ENCODE measurements around the gene AGPAT4.

Gene AGPAT4

DNA sequence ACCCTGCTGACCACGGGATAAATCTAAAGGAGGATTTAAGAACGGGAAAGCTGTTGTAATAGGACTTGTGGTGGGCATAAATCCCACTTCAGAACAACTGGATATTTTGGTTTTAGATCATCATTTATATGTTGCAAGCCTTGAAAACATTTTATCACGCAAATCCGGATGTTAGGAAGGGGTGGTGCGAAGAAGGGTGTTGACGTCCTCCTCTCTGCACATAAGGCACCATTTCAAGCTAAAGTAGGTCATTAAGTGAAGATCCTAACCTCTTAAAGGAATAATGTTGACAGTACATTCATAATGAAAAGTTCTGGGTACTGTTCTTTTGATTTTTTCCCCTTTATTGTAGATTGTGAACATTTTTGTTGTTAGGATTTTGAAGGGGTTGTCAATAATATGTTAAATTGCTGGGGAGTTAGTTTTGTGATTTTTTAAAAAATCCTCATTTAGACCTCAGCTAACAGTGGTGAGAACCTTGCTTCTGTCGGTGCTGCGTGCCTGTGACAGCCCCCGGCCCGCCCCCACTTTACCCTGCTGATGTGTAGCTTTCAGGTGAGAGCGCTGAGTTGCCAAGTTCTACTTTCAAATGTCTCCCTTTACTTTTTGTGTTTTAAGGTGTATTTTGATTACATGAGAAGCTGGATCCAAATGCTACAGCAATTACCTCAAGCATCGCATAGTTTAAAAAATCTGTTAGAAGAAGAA lies 193.4 kb downstream of the AGPAT4 start:
- peaks cover 16% of the 10 kb centered on the region for H3K4me1 Mint-ChIP-seq (ENCODE audit: low read depth)
- no peaks in the 10 kb centered on the region for H3K9me3 Mint-ChIP-seq
- no peak overlapping the region for H3K4me3 Mint-ChIP-seq
- no peaks in the 10 kb centered on the region for H3K27me3 Mint-ChIP-seq (ENCODE audit: low read depth)
- DNase-seq (ENCODE audit: low spot score), result no peak
- peaks cover 5% of the 10 kb centered on the region for H3K36me3 Mint-ChIP-seq (ENCODE audit: low read depth)
- no peak overlapping the region for H3K27ac Mint-ChIP-seq

Measured in T-helper 2 cell treated with Interferon-gamma antibody and Interleukin-4, amounts not matched to agents 5 μg/mL and 100 μg/mL, for 36 hours (primary cell).